ENCODE measurements around the gene EID3.
A peak's percentile ranks its signal among the peaks of the same experiment; 100 is the strongest.
"Not testable (repeated sequence)": the region's sequence is repeated elsewhere in the genome, so short reads cannot be mapped to it uniquely, and the experiment has no call there.

The EID3 gene

GRCh38 chr12:104303538-104304151 is at the start of gene EID3:
Gene EID3, plus strand, starts transcription at chr12:104303739. Its CDS starts 196 bp downstream, at chr12:104303935.
- no peak for DNase-seq

DNA sequence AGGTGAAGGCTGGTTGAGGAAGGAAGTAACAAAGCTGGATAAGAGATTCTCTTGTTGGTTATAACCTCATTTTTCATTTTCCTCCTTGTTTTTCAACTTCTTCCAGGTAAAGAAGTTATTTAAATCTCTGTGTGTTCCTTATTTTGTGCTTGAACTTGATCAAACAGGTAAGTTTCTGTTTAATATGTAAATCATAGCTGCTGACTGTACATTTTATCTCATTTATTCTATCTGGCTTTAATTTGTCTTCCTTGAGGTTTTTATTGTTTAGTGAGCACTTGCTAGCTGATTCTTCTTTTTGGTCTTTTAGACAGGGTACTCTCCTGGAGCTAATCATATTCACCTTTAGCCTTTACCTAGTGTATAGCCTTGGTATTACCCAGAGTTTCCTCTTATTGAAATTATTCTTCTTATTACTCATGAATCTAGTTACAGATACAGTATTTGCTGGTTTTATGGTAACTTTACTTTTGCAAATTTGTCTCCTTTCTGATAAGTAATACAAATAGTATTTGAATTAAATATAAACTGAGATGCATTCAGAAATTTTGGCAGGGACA is 45.5 kb upstream of the EID3 start:
- DNase-seq: no peak

DNA sequence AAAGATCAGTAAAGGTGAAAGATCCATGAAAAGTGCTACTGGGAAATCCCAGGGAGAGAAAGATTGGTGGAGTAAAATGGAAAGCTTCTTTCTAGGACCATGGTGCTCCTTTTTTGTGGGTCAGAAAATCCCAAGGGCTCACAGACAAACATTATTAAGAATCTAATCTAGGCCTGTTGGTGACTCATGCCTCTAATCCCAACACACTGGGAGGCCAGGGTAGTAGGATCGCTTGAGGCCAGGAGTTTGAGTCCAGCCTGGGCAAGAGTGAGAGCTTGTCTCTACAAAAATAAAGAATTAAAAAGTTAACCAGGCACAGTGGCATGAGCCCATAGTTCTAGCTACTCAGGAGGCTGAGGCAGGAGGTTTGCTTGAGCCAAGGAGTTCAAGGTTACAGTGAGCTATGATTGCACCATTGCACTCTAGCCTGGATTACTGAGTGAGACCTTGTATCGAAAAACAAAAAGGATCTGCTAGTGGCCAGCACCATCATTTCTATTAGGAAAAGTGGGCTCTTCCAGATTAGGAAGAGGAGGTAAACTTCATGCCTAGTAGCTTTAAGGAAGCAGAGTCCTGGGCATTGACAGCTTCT is 45.0 kb upstream of the EID3 start:
- DNase-seq: no peak

DNA sequence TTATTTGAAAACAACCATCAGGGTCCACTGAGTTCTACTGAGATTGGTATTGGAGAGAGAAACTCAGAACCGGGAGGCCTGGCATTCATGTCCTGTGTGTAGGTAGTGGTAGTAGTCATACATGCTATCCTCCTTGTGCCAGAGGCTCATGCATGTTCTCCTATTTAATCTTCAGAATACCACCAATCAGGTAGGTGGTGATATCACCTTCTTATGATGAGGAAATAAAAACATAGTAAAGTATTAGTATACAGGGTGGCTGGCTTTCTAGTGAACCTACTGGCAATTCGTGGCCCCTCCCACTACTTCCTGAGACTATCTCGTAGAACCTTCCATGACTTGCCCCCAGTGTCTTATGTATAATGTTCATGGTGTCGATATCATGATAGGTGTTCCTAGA is 40.5 kb upstream of the EID3 start:
- DNase-seq: no peak

GRCh38 chr12:104263580-104264358 is 39.8 kb upstream of the EID3 start:
- peak; percentile 67 for DNase-seq

DNA sequence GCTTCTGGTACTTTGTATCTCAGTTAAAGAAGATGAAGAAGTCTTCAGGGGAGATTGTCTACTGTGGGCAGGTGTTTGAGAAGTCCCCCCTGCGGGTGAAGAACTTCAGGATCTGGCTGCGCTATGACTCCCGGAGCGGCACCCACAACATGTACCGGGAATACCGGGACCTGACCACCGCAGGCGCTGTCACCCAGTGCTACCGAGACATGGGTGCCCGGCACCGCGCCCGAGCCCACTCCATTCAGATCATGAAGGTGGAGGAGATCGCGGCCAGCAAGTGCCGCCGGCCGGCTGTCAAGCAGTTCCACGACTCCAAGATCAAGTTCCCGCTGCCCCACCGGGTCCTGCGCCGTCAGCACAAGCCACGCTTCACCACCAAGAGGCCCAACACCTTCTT is 38.1 kb upstream of the EID3 start:
- DNase-seq: not testable (repeated sequence)

DNA sequence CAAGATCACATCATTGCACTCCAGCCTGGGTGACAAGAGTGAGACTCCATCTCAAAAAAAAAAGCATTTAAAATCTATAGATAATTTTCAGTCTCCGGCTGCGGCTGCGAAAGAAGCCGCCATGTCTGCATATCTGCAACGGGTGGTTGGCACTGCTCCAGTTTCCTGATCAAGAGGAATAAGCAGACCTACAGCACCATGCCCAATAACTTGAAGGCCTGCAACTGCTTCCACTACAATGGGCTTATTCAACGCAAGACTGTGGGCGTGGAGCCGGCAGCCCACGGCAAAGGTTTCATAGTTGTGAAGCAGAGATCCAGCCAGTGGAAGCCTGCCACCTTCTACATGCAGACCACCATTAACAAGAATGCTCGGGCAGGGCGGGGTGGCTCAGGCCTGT is 30.6 kb upstream of the EID3 start:
- no peak for DNase-seq

- no peak for DNase-seq
Observed at GRCh38 chr12:104273503-104273902, 30.0 kb upstream of the EID3 start.

GRCh38 chr12:104274811-104275210 is 28.7 kb upstream of the EID3 start:
- DNase-seq: no peak

GRCh38 chr12:104275689-104276088 is 27.9 kb upstream of the EID3 start:
- DNase-seq: no peak

DNA sequence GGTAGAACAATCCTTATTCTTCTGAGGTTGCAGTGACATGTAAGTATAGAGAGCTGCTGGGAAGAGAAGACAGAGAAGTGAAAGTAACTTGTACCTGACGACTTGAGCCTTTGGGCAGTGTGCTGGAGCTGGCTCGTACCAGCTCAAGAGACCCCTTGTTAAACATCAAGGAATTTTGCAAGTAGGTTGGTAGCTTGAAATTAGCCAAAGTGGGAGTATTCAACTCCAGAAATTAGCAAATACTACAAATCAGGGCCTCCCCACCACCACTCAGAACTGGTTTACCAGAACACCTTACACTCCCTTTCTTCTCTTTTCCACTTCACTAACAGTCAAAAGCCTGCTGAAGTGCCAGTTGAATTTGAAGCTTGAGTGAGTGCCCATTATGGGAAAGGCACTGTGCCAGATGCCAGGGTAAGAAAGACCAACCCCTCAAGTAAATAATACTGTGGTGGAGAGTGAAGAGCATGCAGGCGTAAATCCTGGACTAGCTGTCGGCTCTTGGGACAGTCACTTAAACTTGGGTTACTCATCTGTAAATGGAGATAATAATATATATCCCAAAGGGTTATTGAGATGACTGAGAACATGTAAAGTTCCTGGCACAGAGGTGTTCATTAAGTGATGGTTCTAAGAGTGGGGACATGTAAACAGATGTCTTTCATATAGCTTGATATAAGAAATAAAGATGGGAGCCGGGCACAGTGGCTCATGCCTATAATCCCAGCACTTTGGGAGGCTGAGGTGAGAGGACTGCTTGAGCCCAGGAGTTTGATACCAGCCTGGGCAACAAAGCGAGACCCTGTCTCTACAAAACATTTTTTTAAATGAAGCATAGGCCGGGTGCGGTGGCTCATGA is 27.0 kb upstream of the EID3 start:
- peak; percentile 95 for DNase-seq

- no peak for DNase-seq
Observed at GRCh38 chr12:104279164-104279563, 24.4 kb upstream of the EID3 start.

DNA sequence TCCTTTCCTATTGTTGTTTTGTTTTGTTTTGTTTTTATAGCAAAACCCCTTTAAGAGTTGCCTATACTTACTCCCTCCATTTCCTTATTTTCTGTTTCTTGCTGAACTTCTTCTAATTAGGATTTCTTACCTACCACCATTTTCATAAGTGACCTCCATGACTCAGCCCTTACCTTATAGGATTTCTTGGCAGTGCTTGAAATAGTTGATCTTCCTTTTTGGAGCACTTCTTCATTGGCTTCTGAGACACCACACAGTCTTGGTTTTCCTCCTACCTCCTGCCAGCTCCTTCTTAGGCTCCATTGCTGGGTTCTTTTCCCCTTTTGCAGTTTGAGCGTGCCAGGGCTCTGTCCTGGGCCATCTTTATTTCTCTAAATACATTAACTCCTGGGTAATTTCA is 23.4 kb upstream of the EID3 start:
- DNase-seq: no peak

DNA sequence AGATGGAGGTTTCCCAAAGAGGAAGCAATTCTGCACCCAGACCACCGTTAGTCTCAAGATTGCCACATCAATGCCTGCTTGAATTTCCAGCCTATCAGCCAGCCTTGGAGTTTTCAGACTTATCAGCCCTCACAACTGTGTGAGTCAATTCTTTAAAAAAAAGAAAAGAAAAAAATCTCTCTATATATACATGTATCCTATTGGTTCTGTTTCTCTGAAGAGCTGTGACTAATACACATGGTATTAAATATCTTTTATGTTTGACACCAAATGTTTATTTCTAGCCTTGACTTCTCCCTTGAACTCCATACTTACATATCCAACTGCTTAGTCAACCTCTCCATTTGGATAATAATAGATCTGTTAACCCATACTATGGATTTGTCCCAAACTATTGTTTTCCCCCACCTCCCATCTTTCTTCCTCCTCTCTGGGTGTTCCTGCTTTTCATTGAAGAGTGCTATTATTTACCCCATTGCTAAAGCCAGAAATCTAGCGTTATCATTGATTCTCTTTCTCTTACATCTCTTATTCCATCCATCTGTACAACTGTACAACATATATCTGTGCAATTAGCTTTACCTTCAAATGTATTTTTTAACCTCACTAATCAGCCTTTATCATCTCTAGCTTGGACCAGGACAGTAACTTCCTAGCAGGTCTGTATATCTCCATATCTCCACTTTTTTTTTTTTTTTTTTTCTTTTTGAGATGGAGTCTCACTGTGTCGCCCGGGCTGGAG is 22.7 kb upstream of the EID3 start:
- no peak for DNase-seq

DNA sequence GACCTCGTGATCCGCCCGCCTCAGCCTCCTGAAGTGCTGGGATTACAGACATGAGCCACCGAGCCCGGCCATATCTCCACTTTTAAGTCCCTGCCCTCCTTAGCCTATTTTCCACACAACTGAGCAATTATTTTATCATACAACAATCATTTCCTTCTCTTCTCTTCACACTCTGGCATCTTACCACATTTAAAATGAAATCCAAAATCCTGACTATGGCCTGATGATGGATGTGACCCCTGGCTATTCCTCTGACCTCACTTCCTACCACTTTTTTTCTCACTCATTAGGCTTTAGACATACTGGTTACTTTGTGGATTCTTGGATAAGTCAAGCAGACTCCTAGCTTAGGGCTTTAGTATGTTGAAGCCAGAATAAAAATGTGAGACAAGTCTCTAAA is 21.9 kb upstream of the EID3 start:
- DNase-seq: no peak

- no peak for DNase-seq
Observed at GRCh38 chr12:104282109-104282508, 21.4 kb upstream of the EID3 start.

GRCh38 chr12:104285740-104286515 is 17.6 kb upstream of the EID3 start:
- DNase-seq: peak; percentile 64

- peak; percentile 95 for DNase-seq
Observed at GRCh38 chr12:104286516-104287482, 16.7 kb upstream of the EID3 start.

DNA sequence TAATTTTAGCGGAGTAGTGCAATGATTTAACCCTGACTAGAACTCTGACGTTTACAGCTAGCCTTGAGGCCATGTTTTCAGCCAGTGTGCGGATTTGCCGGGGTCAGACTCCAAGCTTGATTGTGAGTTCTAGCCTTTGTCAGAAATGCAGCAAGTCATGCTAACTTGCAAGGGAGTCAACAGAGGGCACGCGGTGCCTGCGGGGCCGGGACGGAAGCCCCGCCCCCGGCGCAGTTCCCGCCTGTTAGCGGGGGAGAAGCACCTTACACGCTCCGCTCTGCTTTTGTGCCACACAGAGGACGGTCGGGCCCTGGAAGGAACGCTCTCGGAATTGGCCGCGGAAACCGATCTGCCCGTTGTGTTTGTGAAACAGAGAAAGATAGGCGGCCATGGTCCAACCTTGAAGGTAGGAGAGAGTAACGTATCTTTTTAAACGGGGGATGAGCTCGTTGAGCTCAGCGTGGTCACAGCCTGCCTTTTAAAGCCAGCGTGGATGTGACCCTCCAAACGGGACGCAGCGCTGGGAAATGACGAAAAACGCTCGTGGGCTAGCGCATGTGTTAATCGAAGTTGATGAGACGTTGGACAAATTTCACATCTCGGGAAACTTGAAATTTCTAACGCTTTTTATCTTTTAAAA is 14.8 kb upstream of the EID3 start:
- DNase-seq: peak; percentile 92

DNA sequence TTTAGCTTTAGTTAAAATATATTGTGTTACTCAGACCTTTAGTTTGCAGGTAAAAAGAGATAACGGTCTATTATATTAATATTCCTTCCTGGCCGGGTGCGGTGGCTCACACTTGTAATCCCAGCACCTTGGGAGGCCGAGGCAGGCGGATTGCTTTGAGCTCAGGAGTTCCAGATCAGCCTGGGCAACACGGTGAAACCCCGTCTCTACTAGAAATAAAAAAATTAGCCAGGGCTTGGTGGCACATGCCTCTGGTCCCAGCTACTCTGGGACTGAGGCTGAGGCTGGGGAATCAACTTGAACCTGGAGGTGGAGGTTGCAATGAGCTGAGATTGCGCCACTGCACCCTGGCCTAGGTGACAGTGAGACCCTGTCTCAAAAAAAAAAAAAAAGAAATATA is 13.2 kb upstream of the EID3 start:
- DNase-seq: no peak
